Peyer's patch (tissue), 4 donors: ENCODE results near the gene CYFIP1. TPM values are rescaled to one million over a fixed set of nuclear protein-coding genes. Genes with fewer than 3 reads are reported as not detected.
A peak's percentile ranks its signal among the peaks of the same experiment; 100 is the strongest.

Experiments used
- DNase-seq, 3 donors: peaks; one replicate each; pipeline ENCODE4 v3.0.0-alpha.2; 2017 to 2019
- H3K27ac ChIP-seq, 4 donors: fragments of 200-600 bp; sonication (generic); one replicate each; pipeline ENCODE4 v1.5.1; 2016 to 2019
- H3K27me3 ChIP-seq, 2 donors: fragments of 200-600 bp; sonication (generic); one replicate each; pipeline ENCODE4 v1.5.1; 2019
- H3K36me3 ChIP-seq, 3 donors: fragments of 200-600 bp; sonication (generic); one replicate each; pipeline ENCODE4 v1.5.1; 2016 to 2019
- H3K4me1 ChIP-seq, 4 donors: fragments of 200-600 bp; sonication (generic); one replicate each; pipeline ENCODE4 v1.5.1; 2016 to 2019
- H3K4me3 ChIP-seq, 4 donors: fragments of 200-600 bp; sonication (generic); 1 replicate in 3 of 4; 2 replicates in 1 of 4; pipeline ENCODE4 v1.5.1; 2016 to 2019; ENCODE audit warnings: mild to moderate bottlenecking in 1 of 4
- H3K9me3 ChIP-seq, 4 donors: fragments of 200-600 bp; sonication (generic); one replicate each; pipeline ENCODE4 v1.5.1; 2016 to 2019; ENCODE audit warnings: mild to moderate bottlenecking in 1 of 4
- POLR2A ChIP-seq, 2 donors: fragments of 450-650 bp; IDR thresholded peaks; one replicate each; pipeline ENCODE4 v1.5.1; 2017; ENCODE audit warnings: antibody characterized with exemption in 2 of 2, mild to moderate bottlenecking in 2 of 2, moderate library complexity in 2 of 2
- total RNA-seq, 4 donors: library from RNA; depleted of rRNA; stranded (reverse); fragments of >200 nt; gene quantifications; one replicate each; pipeline ENCODE4 v1.1.0, GENCODE V29; 2016
- TF ChIP-seq, protein P1 (sequence below), 6 experiments: fragments of 450-650 bp in 4 of 6; fragments of 200-600 bp in 2 of 6; sonication (generic) in 1 of 6; IDR thresholded peaks; one replicate each; pipeline ENCODE4 v1.5.1; 2017 to 2019; ENCODE audit warnings: antibody characterized with exemption in 6 of 6, mild to moderate bottlenecking in 3 of 6, moderate library complexity in 1 of 6

CYFIP1 gene
- total RNA-seq, 4 donors from 2014 or later = 61.9 to 139 (median 117) TPM

DNA sequence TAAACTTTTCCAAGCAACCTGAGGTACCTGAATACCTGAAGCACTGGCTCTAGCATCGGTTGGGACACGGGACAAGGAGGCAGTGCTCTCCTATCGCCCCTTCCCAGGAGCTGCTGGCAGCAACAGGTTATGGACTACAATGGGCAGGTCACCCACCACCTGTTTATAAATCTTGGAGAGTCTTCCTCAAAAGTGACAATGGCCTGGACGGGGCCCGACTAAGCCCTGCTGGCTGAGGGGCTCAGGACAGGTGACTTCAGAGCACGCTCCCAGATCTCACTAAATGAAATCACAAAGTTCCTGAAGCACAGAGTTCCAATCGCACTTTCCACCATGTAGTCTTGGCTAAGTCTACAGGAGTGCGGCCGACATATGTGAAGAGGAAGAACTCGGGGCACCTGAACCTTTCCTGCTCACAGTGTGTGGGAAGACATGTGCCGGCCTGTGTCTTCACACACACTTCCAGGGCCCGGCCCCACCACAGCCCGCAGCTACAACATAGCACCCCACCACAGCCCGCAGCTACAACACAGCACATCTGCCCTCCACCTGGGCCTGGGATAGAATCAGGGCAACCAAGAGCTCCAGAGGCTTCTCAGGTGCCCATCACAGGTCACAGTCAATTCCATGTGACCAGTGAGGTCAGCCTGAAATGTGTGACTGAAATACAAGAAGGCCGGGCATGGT, 12.9 kb downstream of the CYFIP1 start:
- H3K9me3 ChIP-seq = no peaks in the 10 kb centered on the region
- H3K27me3 ChIP-seq = no peaks in the 10 kb centered on the region
- no peak for TF ChIP-seq POLR2A (IDR thresholded peaks at IDR 0.05)
- TF ChIP-seq, protein P1, sequence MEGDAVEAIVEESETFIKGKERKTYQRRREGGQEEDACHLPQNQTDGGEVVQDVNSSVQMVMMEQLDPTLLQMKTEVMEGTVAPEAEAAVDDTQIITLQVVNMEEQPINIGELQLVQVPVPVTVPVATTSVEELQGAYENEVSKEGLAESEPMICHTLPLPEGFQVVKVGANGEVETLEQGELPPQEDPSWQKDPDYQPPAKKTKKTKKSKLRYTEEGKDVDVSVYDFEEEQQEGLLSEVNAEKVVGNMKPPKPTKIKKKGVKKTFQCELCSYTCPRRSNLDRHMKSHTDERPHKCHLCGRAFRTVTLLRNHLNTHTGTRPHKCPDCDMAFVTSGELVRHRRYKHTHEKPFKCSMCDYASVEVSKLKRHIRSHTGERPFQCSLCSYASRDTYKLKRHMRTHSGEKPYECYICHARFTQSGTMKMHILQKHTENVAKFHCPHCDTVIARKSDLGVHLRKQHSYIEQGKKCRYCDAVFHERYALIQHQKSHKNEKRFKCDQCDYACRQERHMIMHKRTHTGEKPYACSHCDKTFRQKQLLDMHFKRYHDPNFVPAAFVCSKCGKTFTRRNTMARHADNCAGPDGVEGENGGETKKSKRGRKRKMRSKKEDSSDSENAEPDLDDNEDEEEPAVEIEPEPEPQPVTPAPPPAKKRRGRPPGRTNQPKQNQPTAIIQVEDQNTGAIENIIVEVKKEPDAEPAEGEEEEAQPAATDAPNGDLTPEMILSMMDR (IDR thresholded peaks at IDR 0.05) = no peak
- H3K4me1 ChIP-seq = peaks cover 0 to 4% (median 0%) of the 10 kb centered on the region in 4 donors
- H3K27ac ChIP-seq = no peak overlapping the region
- no peak overlapping the region for H3K4me3 ChIP-seq
- DNase-seq = peak in 2 of 3 donors; percentile 29 to 31
- no peaks in the 10 kb centered on the region for H3K36me3 ChIP-seq

DNA sequence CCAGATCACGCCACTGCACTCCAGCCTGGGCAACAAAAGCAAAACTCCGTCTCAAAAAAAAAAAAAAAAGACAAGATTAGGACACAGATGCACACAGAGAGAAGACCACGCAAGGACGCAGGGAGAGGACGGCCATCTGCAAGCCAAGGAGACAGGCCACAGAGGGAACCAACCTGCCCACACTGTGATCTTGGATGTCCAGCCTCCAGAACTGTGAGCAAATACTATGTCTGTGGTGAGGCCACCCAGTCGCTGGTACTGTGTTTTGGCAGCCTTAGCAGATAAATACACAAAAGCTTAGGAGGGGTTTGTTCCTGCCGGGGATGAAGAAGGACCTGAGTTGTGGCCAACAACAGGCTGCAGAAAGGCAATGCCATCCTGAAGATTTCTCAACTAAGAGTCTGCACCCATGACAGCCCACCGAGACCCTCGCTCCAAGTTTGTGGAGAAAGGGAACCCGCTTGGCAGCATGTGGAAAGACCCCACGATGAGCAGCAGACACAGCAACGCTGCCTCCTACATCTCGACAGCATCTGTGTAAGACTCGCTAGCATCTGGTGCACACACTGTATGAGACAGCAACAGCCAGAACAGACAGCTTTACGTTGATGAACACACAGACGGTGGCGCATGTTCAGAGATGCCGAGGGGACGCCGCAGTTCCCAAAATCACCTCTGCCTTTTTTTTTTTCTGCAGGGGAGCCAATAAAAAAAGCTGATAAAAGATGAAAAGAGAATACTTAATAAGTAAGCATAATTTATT, 13.7 kb downstream of the CYFIP1 start:
- Histone ChIP-seq H3K27me3 (no peaks in the 10 kb centered on the region), H3K4me1 (peaks cover 0 to 11% (median 0%) of the 10 kb centered on the region in 4 donors), H3K9me3 (no peaks in the 10 kb centered on the region), H3K4me3 (no peak overlapping the region), H3K27ac (no peak overlapping the region), H3K36me3 (no peaks in the 10 kb centered on the region)
- DNase-seq = peak in 2 of 3 donors; percentile 18 to 22
- no peak for TF ChIP-seq POLR2A (IDR thresholded peaks at IDR 0.05)
- TF ChIP-seq, protein P1 (IDR thresholded peaks at IDR 0.05) = no peak

DNA sequence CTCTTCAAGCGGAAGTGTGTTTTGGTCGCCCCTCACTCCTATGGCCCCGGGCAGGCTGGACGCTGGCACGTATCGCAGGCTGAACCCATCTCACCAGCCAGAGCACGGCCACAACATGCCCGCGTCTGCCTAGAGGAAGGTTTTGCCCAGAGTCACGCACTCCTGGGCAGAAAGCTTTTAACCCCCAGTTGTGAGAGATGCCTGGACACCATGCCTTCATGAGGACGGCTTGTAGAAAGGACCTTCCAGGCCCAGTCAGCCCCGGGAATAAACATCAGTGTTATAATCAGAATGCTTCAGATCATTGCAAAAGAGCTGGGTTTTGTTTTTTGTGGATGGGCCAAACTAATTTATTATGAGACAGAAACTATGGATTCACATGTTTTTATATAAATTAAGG, 16.5 kb downstream of the CYFIP1 start:
- DNase-seq = peak in 2 of 3 donors; percentile 10 to 39
- H3K4me3 ChIP-seq = no peak overlapping the region
- H3K27ac ChIP-seq = peak overlapping the region in 2 of 4 donors; percentile 39 to 40
- peaks cover 0 to 19% (median 2%) of the 10 kb centered on the region in 4 donors for H3K4me1 ChIP-seq
- TF ChIP-seq, protein P1 (IDR thresholded peaks at IDR 0.05) = no peak
- TF ChIP-seq POLR2A (IDR thresholded peaks at IDR 0.05) = no peak
- H3K27me3 ChIP-seq = no peaks in the 10 kb centered on the region
- H3K36me3 ChIP-seq = no peaks in the 10 kb centered on the region
- no peaks in the 10 kb centered on the region for H3K9me3 ChIP-seq

DNA sequence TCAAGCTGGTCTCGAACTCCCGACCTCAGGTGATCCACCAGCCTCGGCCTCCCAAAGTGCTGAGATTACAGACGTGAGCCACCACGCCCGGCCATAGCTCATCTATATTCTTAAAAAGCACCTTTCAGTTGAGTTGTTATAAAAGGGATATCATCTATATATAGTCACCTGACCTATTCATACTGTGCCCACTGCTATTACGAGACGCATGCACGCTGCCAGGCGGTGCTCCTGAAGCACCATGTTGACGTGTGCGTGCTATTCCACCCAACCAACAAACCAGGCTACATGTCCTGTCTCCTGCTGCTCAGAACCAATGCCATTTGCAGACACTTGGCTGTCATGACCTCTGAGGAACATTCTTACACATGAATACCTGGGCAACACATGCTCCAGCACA, 17.6 kb downstream of the CYFIP1 start:
- H3K27ac ChIP-seq = no peak overlapping the region
- H3K27me3 ChIP-seq = no peaks in the 10 kb centered on the region
- H3K36me3 ChIP-seq = no peaks in the 10 kb centered on the region
- peak in 2 of 3 donors; percentile 27 to 36 for DNase-seq
- H3K4me1 ChIP-seq = peaks cover 0 to 19% (median 4%) of the 10 kb centered on the region in 4 donors
- no peaks in the 10 kb centered on the region for H3K9me3 ChIP-seq
- H3K4me3 ChIP-seq = no peak overlapping the region
- no peak for TF ChIP-seq POLR2A (IDR thresholded peaks at IDR 0.05)
- TF ChIP-seq, protein P1 (IDR thresholded peaks at IDR 0.05) = no peak

DNA sequence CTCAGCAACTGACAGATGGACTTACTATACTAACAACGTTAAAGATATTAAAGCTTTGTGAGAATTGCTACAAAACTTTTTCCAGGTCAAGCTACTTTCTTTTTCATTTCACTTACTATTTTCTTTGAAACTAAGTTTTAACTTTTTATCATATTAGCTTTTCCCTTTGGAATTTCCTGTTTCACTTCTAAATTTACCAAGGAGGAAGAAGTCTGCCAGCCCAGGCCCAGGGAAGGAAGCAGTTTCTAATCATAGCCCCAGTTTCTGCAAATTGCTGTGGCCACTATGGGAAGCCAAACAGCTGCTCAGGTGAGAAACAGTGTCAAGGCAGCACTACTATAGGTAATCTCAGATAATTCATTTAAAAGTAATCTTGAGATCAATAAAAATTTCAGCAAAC, 18.4 kb downstream of the CYFIP1 start:
- Histone ChIP-seq H3K27me3 (no peaks in the 10 kb centered on the region), H3K4me3 (no peak overlapping the region), H3K9me3 (no peaks in the 10 kb centered on the region), H3K36me3 (no peaks in the 10 kb centered on the region), H3K27ac (peak overlapping the region in 1 of 4 donors; percentile 27), H3K4me1 (peaks cover 0 to 19% (median 4%) of the 10 kb centered on the region in 4 donors)
- DNase-seq = peak; percentile 1 to 40 (median 13)
- no peak for TF ChIP-seq POLR2A (IDR thresholded peaks at IDR 0.05)
- TF ChIP-seq, protein P1 (IDR thresholded peaks at IDR 0.05) = no peak
